ENCODE data around the gene INPP4B.

DNA sequence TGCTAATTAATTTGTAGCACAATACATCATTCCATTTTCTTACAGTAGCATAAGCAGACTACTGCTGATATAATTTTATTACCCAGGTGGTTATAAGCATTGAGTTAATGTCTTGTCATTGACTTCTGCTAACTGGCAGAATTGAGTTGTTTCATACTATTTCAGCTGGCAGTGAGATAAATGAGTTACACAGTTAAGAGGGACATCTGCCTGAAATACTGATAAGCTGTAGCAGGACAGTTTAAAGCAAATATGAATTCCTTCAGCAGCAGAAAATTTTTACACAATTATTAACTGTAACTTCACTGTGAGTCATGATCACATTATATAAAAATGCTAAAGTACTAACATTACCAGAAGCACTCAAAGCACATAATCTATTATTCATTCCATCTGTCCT is 326.8 kb downstream of the INPP4B start:
- TF ChIP-seq, protein P1, sequence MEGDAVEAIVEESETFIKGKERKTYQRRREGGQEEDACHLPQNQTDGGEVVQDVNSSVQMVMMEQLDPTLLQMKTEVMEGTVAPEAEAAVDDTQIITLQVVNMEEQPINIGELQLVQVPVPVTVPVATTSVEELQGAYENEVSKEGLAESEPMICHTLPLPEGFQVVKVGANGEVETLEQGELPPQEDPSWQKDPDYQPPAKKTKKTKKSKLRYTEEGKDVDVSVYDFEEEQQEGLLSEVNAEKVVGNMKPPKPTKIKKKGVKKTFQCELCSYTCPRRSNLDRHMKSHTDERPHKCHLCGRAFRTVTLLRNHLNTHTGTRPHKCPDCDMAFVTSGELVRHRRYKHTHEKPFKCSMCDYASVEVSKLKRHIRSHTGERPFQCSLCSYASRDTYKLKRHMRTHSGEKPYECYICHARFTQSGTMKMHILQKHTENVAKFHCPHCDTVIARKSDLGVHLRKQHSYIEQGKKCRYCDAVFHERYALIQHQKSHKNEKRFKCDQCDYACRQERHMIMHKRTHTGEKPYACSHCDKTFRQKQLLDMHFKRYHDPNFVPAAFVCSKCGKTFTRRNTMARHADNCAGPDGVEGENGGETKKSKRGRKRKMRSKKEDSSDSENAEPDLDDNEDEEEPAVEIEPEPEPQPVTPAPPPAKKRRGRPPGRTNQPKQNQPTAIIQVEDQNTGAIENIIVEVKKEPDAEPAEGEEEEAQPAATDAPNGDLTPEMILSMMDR (IDR thresholded peaks at IDR 0.05): no peak
- no peak for TF ChIP-seq ZFX (IDR thresholded peaks at IDR 0.05; ENCODE audit: borderline replicate concordance)

Measured in 22Rv1 (cell line).